Measurements from ENCODE around the gene NUDT22.

NUDT22 gene, protein sequence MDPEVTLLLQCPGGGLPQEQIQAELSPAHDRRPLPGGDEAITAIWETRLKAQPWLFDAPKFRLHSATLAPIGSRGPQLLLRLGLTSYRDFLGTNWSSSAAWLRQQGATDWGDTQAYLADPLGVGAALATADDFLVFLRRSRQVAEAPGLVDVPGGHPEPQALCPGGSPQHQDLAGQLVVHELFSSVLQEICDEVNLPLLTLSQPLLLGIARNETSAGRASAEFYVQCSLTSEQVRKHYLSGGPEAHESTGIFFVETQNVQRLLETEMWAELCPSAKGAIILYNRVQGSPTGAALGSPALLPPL

GRCh38 chr11:64225608-64226506 lies at the start of gene NUDT22, which contains the start of gene TRPT1:
NUDT22 (plus strand) TSS chr11:64226274; CDS start chr11:64226653, 379 bp downstream.
TRPT1 (minus strand) TSS chr11:64226186; CDS start chr11:64225860, 326 bp downstream.
- Histone ChIP-seq H3K9me3 (ENCODE audit: control insufficient read depth in 2 of 2, low read length in 2 of 2) (no peaks in the 10 kb centered on the region), H3K27me3 (ENCODE audit: control insufficient read depth in 2 of 2, insufficient read depth in 2 of 2, low read length in 2 of 2) (no peaks in the 10 kb centered on the region), H3K4me3 (ENCODE audit: low read length in 2 of 2) (peak within 1 kb of the TSS; percentile 92 to 94), H3K4me1 (ENCODE audit: control insufficient read depth in 2 of 2, insufficient read depth in 2 of 2, low read length in 2 of 2) (peaks cover 34 to 35% of the 10 kb centered on the region in 2 donors), H3K27ac (ENCODE audit: low read depth in 2 of 2, low read length in 2 of 2) (peak within 1 kb of the TSS; percentile 93 to 96), H3K9ac (ENCODE audit: low read depth in 1 of 2, low read length in 2 of 2) (peak within 1 kb of the TSS; percentile 96 to 98), H3K36me3 (ENCODE audit: control insufficient read depth in 2 of 2, insufficient read depth in 2 of 2, low read length in 2 of 2) (peaks cover 3% of the 10 kb centered on the region in 2 donors)

- H3K4me1 ChIP-seq (ENCODE audit: control insufficient read depth in 2 of 2, insufficient read depth in 2 of 2, low read length in 2 of 2), result peaks cover 11 to 12% of the 10 kb centered on the region in 2 donors
Observed at GRCh38 chr11:64176751-64177150, 49.3 kb upstream of the NUDT22 start.

DNA sequence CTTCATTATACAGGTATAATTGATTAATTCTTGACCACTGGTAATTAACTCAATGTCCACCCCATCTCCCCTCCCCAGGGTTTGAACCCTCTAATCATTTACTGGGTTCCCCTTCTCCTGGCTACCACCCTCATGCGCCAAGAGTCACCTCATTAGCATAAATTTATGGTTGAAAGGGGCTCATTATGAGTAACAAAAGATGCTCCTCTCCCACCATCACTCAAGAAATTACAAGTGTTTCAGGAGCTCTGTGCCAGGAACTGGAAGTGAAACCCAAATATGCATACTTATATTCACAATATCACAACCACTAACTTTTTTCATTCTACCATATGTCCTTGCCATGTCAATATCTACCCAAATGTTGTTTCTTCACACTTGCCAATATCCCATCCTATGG lies 47.9 kb upstream of the NUDT22 start:
- Histone ChIP-seq H3K27me3 (ENCODE audit: control insufficient read depth in 2 of 2, insufficient read depth in 2 of 2, low read length in 2 of 2) (no peaks in the 10 kb centered on the region), H3K27ac (ENCODE audit: low read depth in 2 of 2, low read length in 2 of 2) (no peak overlapping the region), H3K9me3 (ENCODE audit: control insufficient read depth in 2 of 2, low read length in 2 of 2) (no peaks in the 10 kb centered on the region), H3K36me3 (ENCODE audit: control insufficient read depth in 2 of 2, insufficient read depth in 2 of 2, low read length in 2 of 2) (no peaks in the 10 kb centered on the region), H3K9ac (ENCODE audit: low read depth in 1 of 2, low read length in 2 of 2) (no peak overlapping the region), H3K4me1 (ENCODE audit: control insufficient read depth in 2 of 2, insufficient read depth in 2 of 2, low read length in 2 of 2) (peaks cover 13 to 15% of the 10 kb centered on the region in 2 donors), H3K4me3 (ENCODE audit: low read length in 2 of 2) (no peak overlapping the region)

More at GRCh38 chr11:64176751-64177150, 49.3 kb upstream of the NUDT22 start:
- Histone ChIP-seq H3K27me3 (ENCODE audit: control insufficient read depth in 2 of 2, insufficient read depth in 2 of 2, low read length in 2 of 2) (no peaks in the 10 kb centered on the region), H3K9me3 (ENCODE audit: control insufficient read depth in 2 of 2, low read length in 2 of 2) (no peaks in the 10 kb centered on the region), H3K9ac (ENCODE audit: low read depth in 1 of 2, low read length in 2 of 2) (no peak overlapping the region), H3K4me3 (ENCODE audit: low read length in 2 of 2) (no peak overlapping the region), H3K36me3 (ENCODE audit: control insufficient read depth in 2 of 2, insufficient read depth in 2 of 2, low read length in 2 of 2) (no peaks in the 10 kb centered on the region), H3K27ac (ENCODE audit: low read depth in 2 of 2, low read length in 2 of 2) (no peak overlapping the region)

GRCh38 chr11:64178951-64179639 lies 47.0 kb upstream of the NUDT22 start:
- no peak overlapping the region for H3K27ac ChIP-seq (ENCODE audit: low read depth in 2 of 2, low read length in 2 of 2)
- no peaks in the 10 kb centered on the region for H3K27me3 ChIP-seq (ENCODE audit: control insufficient read depth in 2 of 2, insufficient read depth in 2 of 2, low read length in 2 of 2)
- H3K36me3 ChIP-seq (ENCODE audit: control insufficient read depth in 2 of 2, insufficient read depth in 2 of 2, low read length in 2 of 2), result no peaks in the 10 kb centered on the region
- no peak overlapping the region for H3K4me3 ChIP-seq (ENCODE audit: low read length in 2 of 2)
- no peak overlapping the region for H3K9ac ChIP-seq (ENCODE audit: low read depth in 1 of 2, low read length in 2 of 2)
- peaks cover 13 to 15% of the 10 kb centered on the region in 2 donors for H3K4me1 ChIP-seq (ENCODE audit: control insufficient read depth in 2 of 2, insufficient read depth in 2 of 2, low read length in 2 of 2)
- H3K9me3 ChIP-seq (ENCODE audit: control insufficient read depth in 2 of 2, low read length in 2 of 2), result no peaks in the 10 kb centered on the region

DNA sequence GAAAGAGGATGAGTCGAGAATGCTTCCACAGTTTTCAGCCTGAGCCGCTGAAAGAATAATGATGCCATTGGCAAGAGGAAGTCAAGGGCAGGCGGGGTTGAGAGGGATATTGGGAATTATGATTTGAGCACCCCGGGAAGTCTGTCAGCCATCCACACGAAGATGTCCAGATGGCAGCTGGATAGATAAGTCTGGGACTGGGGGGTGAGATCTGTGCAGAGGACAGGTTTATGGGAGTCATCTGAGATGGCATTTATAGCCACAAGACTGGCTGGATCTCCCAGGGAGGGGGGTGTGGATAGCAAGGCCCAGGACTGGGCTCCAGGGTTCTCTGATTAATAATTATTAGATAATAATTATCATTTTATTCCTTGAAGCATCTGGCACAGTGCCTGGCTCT lies 45.2 kb upstream of the NUDT22 start:
- H3K36me3 ChIP-seq (ENCODE audit: control insufficient read depth in 2 of 2, insufficient read depth in 2 of 2, low read length in 2 of 2), result no peaks in the 10 kb centered on the region
- peaks cover 19 to 24% of the 10 kb centered on the region in 2 donors for H3K4me1 ChIP-seq (ENCODE audit: control insufficient read depth in 2 of 2, insufficient read depth in 2 of 2, low read length in 2 of 2)
- no peaks in the 10 kb centered on the region for H3K9me3 ChIP-seq (ENCODE audit: control insufficient read depth in 2 of 2, low read length in 2 of 2)
- H3K27ac ChIP-seq (ENCODE audit: low read depth in 2 of 2, low read length in 2 of 2), result no peak overlapping the region
- H3K4me3 ChIP-seq (ENCODE audit: low read length in 2 of 2), result no peak overlapping the region
- H3K27me3 ChIP-seq (ENCODE audit: control insufficient read depth in 2 of 2, insufficient read depth in 2 of 2, low read length in 2 of 2), result no peaks in the 10 kb centered on the region
- H3K9ac ChIP-seq (ENCODE audit: low read depth in 1 of 2, low read length in 2 of 2), result peak overlapping the region in 1 of 2 donors; percentile 70

- Histone ChIP-seq H3K4me1 (ENCODE audit: control insufficient read depth in 2 of 2, insufficient read depth in 2 of 2, low read length in 2 of 2) (peaks cover 19 to 24% of the 10 kb centered on the region in 2 donors), H3K27ac (ENCODE audit: low read depth in 2 of 2, low read length in 2 of 2) (peak overlapping the region; percentile 46 to 52), H3K27me3 (ENCODE audit: control insufficient read depth in 2 of 2, insufficient read depth in 2 of 2, low read length in 2 of 2) (no peaks in the 10 kb centered on the region), H3K9me3 (ENCODE audit: control insufficient read depth in 2 of 2, low read length in 2 of 2) (no peaks in the 10 kb centered on the region), H3K36me3 (ENCODE audit: control insufficient read depth in 2 of 2, insufficient read depth in 2 of 2, low read length in 2 of 2) (no peaks in the 10 kb centered on the region), H3K4me3 (ENCODE audit: low read length in 2 of 2) (peak overlapping the region in 1 of 2 donors; percentile 53), H3K9ac (ENCODE audit: low read depth in 1 of 2, low read length in 2 of 2) (peak overlapping the region; percentile 49 to 70)
Observed at GRCh38 chr11:64181506-64182411, 44.3 kb upstream of the NUDT22 start.

GRCh38 chr11:64183890-64184289 lies 42.2 kb upstream of the NUDT22 start:
- Histone ChIP-seq H3K27ac (ENCODE audit: low read depth in 2 of 2, low read length in 2 of 2) (no peak overlapping the region), H3K9ac (ENCODE audit: low read depth in 1 of 2, low read length in 2 of 2) (no peak overlapping the region), H3K27me3 (ENCODE audit: control insufficient read depth in 2 of 2, insufficient read depth in 2 of 2, low read length in 2 of 2) (no peaks in the 10 kb centered on the region), H3K36me3 (ENCODE audit: control insufficient read depth in 2 of 2, insufficient read depth in 2 of 2, low read length in 2 of 2) (no peaks in the 10 kb centered on the region), H3K4me1 (ENCODE audit: control insufficient read depth in 2 of 2, insufficient read depth in 2 of 2, low read length in 2 of 2) (peaks cover 19 to 26% of the 10 kb centered on the region in 2 donors), H3K9me3 (ENCODE audit: control insufficient read depth in 2 of 2, low read length in 2 of 2) (no peaks in the 10 kb centered on the region), H3K4me3 (ENCODE audit: low read length in 2 of 2) (no peak overlapping the region)

DNA sequence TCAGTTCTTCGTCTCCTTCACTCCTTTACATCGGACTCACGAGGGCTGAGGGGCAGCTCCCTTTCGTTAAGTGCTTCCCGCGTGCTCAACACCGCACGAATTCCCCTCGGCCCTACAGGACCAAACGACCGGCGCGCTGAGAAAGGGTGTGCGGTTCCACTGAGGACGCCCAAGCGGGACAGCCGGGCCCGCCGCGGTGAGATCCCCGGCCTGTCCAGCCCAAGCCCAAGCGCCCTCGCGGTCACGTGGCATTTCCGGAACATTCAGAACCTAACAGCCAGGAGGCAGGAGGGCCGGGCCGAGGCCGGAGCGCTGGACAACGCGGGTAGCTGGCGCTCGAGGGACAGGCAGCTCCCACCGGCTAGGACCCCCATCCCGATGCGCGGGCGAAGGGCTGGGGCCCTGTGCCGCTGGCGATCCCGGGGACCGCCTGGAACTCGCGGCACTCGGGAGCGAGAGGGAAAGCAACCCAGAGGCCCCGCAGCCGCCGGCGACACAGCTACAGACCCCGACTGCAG lies 40.8 kb upstream of the NUDT22 start:
- no peaks in the 10 kb centered on the region for H3K36me3 ChIP-seq (ENCODE audit: control insufficient read depth in 2 of 2, insufficient read depth in 2 of 2, low read length in 2 of 2)
- H3K4me1 ChIP-seq (ENCODE audit: control insufficient read depth in 2 of 2, insufficient read depth in 2 of 2, low read length in 2 of 2), result peaks cover 19 to 26% of the 10 kb centered on the region in 2 donors
- H3K4me3 ChIP-seq (ENCODE audit: low read length in 2 of 2), result peak overlapping the region; percentile 70 to 82
- H3K9me3 ChIP-seq (ENCODE audit: control insufficient read depth in 2 of 2, low read length in 2 of 2), result no peaks in the 10 kb centered on the region
- peak overlapping the region; percentile 93 to 96 for H3K27ac ChIP-seq (ENCODE audit: low read depth in 2 of 2, low read length in 2 of 2)
- no peaks in the 10 kb centered on the region for H3K27me3 ChIP-seq (ENCODE audit: control insufficient read depth in 2 of 2, insufficient read depth in 2 of 2, low read length in 2 of 2)
- H3K9ac ChIP-seq (ENCODE audit: low read depth in 1 of 2, low read length in 2 of 2), result peak overlapping the region; percentile 48 to 91

All from mucosa of rectum (tissue), 2 donors.